ENCODE results near the gene GNAO1. TPM values are rescaled to one million over a fixed set of nuclear protein-coding genes. Genes with fewer than 3 reads are reported as not detected.

GNAO1 gene
- polyA plus RNA-seq, 1 donor (not counting 4 experiments of a cell fraction or from before 2014, with no cell fraction given) = 0.13 TPM

- H3K4me1 ChIP-seq (ENCODE audit: control insufficient read depth, extremely low read depth, insufficient read depth, low read length) = no peaks in the 10 kb centered on the region
- H3K27ac ChIP-seq (ENCODE audit: control insufficient read depth, insufficient read depth, low read length) = no peak overlapping the region
- H3K4me3 ChIP-seq (ENCODE audit: control insufficient read depth in 2 of 3, extremely low read depth in 1 of 3, insufficient read depth in 2 of 3, low read depth in 1 of 3, low read length in 3 of 3) = no peak overlapping the region
- no peak overlapping the region for H3K4me2 ChIP-seq (ENCODE audit: control insufficient read depth, extremely low read depth, insufficient read depth, low read depth, low read length)
- H3K79me2 ChIP-seq (ENCODE audit: control insufficient read depth, insufficient read depth, low read length) = no peaks in the 10 kb centered on the region
- TF ChIP-seq, protein P1, sequence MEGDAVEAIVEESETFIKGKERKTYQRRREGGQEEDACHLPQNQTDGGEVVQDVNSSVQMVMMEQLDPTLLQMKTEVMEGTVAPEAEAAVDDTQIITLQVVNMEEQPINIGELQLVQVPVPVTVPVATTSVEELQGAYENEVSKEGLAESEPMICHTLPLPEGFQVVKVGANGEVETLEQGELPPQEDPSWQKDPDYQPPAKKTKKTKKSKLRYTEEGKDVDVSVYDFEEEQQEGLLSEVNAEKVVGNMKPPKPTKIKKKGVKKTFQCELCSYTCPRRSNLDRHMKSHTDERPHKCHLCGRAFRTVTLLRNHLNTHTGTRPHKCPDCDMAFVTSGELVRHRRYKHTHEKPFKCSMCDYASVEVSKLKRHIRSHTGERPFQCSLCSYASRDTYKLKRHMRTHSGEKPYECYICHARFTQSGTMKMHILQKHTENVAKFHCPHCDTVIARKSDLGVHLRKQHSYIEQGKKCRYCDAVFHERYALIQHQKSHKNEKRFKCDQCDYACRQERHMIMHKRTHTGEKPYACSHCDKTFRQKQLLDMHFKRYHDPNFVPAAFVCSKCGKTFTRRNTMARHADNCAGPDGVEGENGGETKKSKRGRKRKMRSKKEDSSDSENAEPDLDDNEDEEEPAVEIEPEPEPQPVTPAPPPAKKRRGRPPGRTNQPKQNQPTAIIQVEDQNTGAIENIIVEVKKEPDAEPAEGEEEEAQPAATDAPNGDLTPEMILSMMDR (optimal IDR thresholded peaks at IDR 0.05 in 1 of 3, IDR thresholded peaks at IDR 0.05 in 1 of 3, conservative IDR thresholded peaks at IDR 0.05 in 1 of 3; ENCODE audit: extremely low read depth in 1 of 3, insufficient read depth in 2 of 3, low read length in 3 of 3) = no peak
- TF ChIP-seq EZH2 (IDR thresholded peaks at IDR 0.05; ENCODE audit: low read length) = no peak
- H3K36me3 ChIP-seq (ENCODE audit: control insufficient read depth in 2 of 2, extremely low read depth in 1 of 2, insufficient read depth in 2 of 2, low read length in 2 of 2) = no peaks in the 10 kb centered on the region
- dilution Hi-C loops (cut with MboI; ENCODE audit: extremely low pct_ligation_motif_present, low sequenced_read_pairs) = no loop called here
- no peak for FAIRE-seq
- no peak overlapping the region for H3K9ac ChIP-seq (ENCODE audit: control insufficient read depth, extremely low read depth, insufficient read depth, low read length)
- no peaks in the 10 kb centered on the region for H3K27me3 ChIP-seq (ENCODE audit: control insufficient read depth, extremely low read depth, insufficient read depth, low read length)
- no peak overlapping the region for H2AFZ ChIP-seq (ENCODE audit: control insufficient read depth, low read length)
- no peaks in the 10 kb centered on the region for H4K20me1 ChIP-seq (ENCODE audit: control insufficient read depth, extremely low read depth, insufficient read depth, low read length)
- no peak for DNase-seq (ENCODE audit: low read depth, low spot score)
- no peaks in the 10 kb centered on the region for H3K9me1 ChIP-seq (ENCODE audit: control insufficient read depth, extremely low read depth, insufficient read depth, low read length)
- no peaks in the 10 kb centered on the region for H3K9me3 ChIP-seq (ENCODE audit: control insufficient read depth, low read depth, low read length)
Observed at GRCh38 chr16:56267888-56268287, 76.6 kb downstream of the GNAO1 start.

DNA sequence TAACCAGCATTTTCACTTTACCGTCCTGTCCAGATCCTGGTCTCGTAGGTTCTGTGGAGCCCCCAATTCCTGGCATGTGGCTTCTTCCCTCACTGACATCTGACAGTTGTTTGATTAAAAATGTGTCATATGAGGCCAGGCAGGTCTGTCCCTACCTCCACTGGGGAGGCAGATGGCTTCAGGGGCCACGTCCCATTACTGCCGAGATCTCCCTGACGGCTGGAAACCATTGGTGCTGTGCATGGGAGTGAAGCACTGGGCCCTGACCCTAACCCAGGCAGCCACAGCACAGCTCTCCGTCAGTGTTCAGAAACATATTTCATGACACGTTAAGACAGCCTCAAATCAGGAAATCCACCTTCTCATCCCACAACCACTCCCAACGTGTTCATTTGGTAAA lies 77.5 kb downstream of the GNAO1 start:
- TF ChIP-seq EZH2 (IDR thresholded peaks at IDR 0.05; ENCODE audit: low read length) = no peak
- TF ChIP-seq, protein P1 (optimal IDR thresholded peaks at IDR 0.05 in 1 of 3, IDR thresholded peaks at IDR 0.05 in 1 of 3, conservative IDR thresholded peaks at IDR 0.05 in 1 of 3; ENCODE audit: extremely low read depth in 1 of 3, insufficient read depth in 2 of 3, low read length in 3 of 3) = no peak

More for the DNA sequence above, 77.5 kb downstream of the GNAO1 start:
- Histone ChIP-seq H3K9me3 (ENCODE audit: control insufficient read depth, low read depth, low read length) (no peaks in the 10 kb centered on the region), H3K4me2 (ENCODE audit: control insufficient read depth, extremely low read depth, insufficient read depth, low read depth, low read length) (no peak overlapping the region), H3K4me1 (ENCODE audit: control insufficient read depth, extremely low read depth, insufficient read depth, low read length) (no peaks in the 10 kb centered on the region), H3K9ac (ENCODE audit: control insufficient read depth, extremely low read depth, insufficient read depth, low read length) (no peak overlapping the region), H3K36me3 (ENCODE audit: control insufficient read depth in 2 of 2, extremely low read depth in 1 of 2, insufficient read depth in 2 of 2, low read length in 2 of 2) (no peaks in the 10 kb centered on the region), H4K20me1 (ENCODE audit: control insufficient read depth, extremely low read depth, insufficient read depth, low read length) (no peaks in the 10 kb centered on the region), H3K4me3 (ENCODE audit: control insufficient read depth in 2 of 3, extremely low read depth in 1 of 3, insufficient read depth in 2 of 3, low read depth in 1 of 3, low read length in 3 of 3) (no peak overlapping the region), H2AFZ (ENCODE audit: control insufficient read depth, low read length) (no peak overlapping the region), H3K79me2 (ENCODE audit: control insufficient read depth, insufficient read depth, low read length) (no peaks in the 10 kb centered on the region), H3K27ac (ENCODE audit: control insufficient read depth, insufficient read depth, low read length) (no peak overlapping the region), H3K27me3 (ENCODE audit: control insufficient read depth, extremely low read depth, insufficient read depth, low read length) (no peaks in the 10 kb centered on the region), H3K9me1 (ENCODE audit: control insufficient read depth, extremely low read depth, insufficient read depth, low read length) (no peaks in the 10 kb centered on the region)
- FAIRE-seq (no peak), DNase-seq (ENCODE audit: low read depth, low spot score) (no peak)
- dilution Hi-C loops (cut with MboI; ENCODE audit: extremely low pct_ligation_motif_present, low sequenced_read_pairs) = no loop called here

Measured in keratinocyte (primary cell).